ENCODE data around the gene SLC4A9. TPM values are rescaled to one million over a fixed set of nuclear protein-coding genes. Genes with fewer than 3 reads are reported as not detected.

The SLC4A9 gene
- total RNA-seq, 1 donor from 2014 or later: not detected

DNA sequence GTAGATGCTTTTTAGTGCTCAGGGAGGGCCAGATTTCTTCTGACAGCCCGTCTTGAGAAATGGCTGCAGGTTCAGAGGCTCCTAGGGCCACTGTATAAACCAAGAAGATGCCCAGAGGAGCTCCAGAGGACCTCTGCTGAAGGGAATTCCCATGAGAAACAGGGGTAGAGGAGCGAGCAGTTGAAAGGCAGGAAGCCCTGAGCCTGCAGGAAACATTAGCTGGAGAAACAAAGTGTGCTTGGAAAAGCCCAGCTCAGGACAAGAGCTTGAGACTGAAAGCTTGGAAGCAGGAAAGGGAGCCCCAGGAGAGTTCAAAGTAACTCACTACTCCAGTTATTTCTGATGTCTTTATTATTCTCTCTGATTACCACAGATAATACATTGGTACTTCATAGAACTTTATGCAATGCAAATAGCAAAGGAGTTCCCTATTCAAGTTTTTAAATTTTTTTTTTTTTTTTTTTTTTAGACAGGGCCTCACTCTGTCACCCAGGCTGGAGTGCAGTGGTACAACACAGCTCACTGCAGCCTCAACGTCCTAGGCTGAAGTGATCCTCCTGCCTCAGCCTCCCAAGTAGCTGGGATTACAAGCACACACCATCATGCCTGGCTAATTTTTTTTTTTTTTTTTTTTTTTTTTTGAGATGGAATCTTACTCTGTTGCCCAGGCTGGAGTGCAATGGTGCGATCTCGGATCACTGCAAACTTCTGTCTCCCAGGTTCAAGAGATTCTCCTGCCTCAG is 30.1 kb upstream of the SLC4A9 start:
- Mint-ChIP-seq H3K4me1 (no peaks in the 10 kb centered on the region), H3K27me3 (no peaks in the 10 kb centered on the region), H3K9me3 (no peaks in the 10 kb centered on the region), H3K4me3 (no peak overlapping the region), H3K36me3 (ENCODE audit: low read depth) (no peaks in the 10 kb centered on the region), H3K27ac (no peak overlapping the region)
- CTCF ChIA-PET: no interaction called here
- no peak for ATAC-seq (ENCODE audit: low read depth)
- DNase-seq: no peak
- intact Hi-C loops (cut with micrococcal nuclease): loop anchor here (5.0 kb wide), 1 partner anchor 1633 kb away; no protein-coding TSS in a partner anchor
- TF ChIP-seq, protein P1, sequence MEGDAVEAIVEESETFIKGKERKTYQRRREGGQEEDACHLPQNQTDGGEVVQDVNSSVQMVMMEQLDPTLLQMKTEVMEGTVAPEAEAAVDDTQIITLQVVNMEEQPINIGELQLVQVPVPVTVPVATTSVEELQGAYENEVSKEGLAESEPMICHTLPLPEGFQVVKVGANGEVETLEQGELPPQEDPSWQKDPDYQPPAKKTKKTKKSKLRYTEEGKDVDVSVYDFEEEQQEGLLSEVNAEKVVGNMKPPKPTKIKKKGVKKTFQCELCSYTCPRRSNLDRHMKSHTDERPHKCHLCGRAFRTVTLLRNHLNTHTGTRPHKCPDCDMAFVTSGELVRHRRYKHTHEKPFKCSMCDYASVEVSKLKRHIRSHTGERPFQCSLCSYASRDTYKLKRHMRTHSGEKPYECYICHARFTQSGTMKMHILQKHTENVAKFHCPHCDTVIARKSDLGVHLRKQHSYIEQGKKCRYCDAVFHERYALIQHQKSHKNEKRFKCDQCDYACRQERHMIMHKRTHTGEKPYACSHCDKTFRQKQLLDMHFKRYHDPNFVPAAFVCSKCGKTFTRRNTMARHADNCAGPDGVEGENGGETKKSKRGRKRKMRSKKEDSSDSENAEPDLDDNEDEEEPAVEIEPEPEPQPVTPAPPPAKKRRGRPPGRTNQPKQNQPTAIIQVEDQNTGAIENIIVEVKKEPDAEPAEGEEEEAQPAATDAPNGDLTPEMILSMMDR (IDR thresholded peaks at IDR 0.05): no peak
- POLR2A ChIA-PET: interaction anchor here (0.7 kb wide), 1 partner anchor 13 kb away, joined by 11 read pairs; no protein-coding TSS in a partner anchor

DNA sequence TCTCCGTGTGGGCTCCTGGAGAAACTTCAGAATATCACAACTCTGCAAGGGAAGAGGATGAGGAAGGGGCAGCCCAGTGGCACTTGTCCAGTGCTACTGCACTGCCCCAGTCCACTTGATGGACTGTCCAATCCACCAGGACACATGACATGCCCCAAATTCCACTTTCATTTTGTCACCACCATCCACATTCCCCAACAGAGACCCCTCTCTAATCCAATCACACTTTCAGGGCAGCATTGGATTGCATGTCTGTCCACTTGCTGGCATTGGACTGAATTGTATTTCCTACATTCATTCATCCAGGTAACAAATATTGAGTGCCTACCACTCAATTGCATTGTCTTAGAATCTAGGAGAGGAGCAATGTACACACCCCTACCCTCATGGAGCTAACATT is 28.4 kb upstream of the SLC4A9 start:
- ChIA-PET CTCF (interaction anchor here (0.9 kb wide), 1 partner anchor 20 kb away, joined by 4 read pairs; no protein-coding TSS in a partner anchor), POLR2A (no interaction called here)
- intact Hi-C loops (cut with micrococcal nuclease): no loop called here
- no peaks in the 10 kb centered on the region for H3K9me3 Mint-ChIP-seq
- H3K36me3 Mint-ChIP-seq (ENCODE audit: low read depth): no peaks in the 10 kb centered on the region
- no peaks in the 10 kb centered on the region for H3K27me3 Mint-ChIP-seq
- no peaks in the 10 kb centered on the region for H3K4me1 Mint-ChIP-seq
- ATAC-seq (ENCODE audit: low read depth): no peak
- H3K27ac Mint-ChIP-seq: no peak overlapping the region
- no peak overlapping the region for H3K4me3 Mint-ChIP-seq
- no peak for DNase-seq
- TF ChIP-seq, protein P1 (IDR thresholded peaks at IDR 0.05): no peak

DNA sequence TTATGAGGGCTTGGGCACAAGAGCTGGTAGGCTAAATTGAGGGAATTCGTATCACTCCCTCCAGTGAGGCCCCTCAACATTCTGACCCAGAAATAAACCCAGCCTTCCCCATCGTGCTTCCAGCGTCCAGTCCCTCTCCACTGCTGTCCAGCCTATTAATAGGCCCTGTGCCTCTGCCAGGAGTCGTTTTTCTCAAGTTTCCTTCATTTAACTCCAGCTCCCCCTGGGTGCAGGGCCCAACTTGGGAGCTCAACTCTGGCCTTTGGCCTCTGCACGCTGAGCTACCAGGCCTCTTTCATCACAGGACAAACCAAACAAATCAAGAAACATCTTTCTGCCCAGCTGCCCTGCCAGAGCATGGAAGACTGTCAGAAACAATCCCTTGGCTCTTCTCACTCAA is 23.6 kb upstream of the SLC4A9 start:
- H3K4me1 Mint-ChIP-seq: peaks cover 9% of the 10 kb centered on the region
- CTCF ChIA-PET: interaction anchor here (1.2 to 2.0 kb wide), 3 partner anchors 9 to 92 kb away, joined by 3 to 8 read pairs (median 5); no protein-coding TSS in a partner anchor
- H3K27ac Mint-ChIP-seq: no peak overlapping the region
- no peak overlapping the region for H3K4me3 Mint-ChIP-seq
- POLR2A ChIA-PET: no interaction called here
- no peaks in the 10 kb centered on the region for H3K9me3 Mint-ChIP-seq
- H3K36me3 Mint-ChIP-seq (ENCODE audit: low read depth): no peaks in the 10 kb centered on the region
- DNase-seq: no peak
- TF ChIP-seq, protein P1 (IDR thresholded peaks at IDR 0.05): no peak
- no peak for ATAC-seq (ENCODE audit: low read depth)
- no peaks in the 10 kb centered on the region for H3K27me3 Mint-ChIP-seq
- intact Hi-C loops (cut with micrococcal nuclease): no loop called here

DNA sequence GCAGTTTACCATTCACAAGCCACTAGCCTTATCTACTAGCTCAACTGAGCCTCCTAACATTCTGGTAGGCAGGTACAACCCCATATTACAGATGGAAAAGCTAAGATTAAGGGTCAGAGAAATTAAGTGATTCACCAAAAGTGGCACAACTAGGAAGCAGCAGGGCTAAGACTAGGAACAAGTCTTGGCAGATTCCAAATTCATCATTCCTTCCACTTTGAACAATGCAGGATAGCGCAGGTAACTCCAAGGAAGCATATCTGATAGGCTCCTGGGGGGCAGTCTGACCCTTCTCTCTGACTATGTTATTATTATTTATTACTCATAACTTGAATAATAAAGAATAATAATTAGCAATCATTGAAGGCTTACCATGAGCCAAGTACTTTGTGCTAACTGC is 22.1 kb upstream of the SLC4A9 start:
- TF ChIP-seq, protein P1 (IDR thresholded peaks at IDR 0.05): no peak
- H3K27me3 Mint-ChIP-seq: no peaks in the 10 kb centered on the region
- DNase-seq: no peak
- H3K9me3 Mint-ChIP-seq: no peaks in the 10 kb centered on the region
- ATAC-seq (ENCODE audit: low read depth): no peak
- no peak overlapping the region for H3K4me3 Mint-ChIP-seq
- H3K4me1 Mint-ChIP-seq: peaks cover 21% of the 10 kb centered on the region
- CTCF ChIA-PET: interaction anchor here (0.6 to 2.0 kb wide), 4 partner anchors 9 to 93 kb away, joined by 4 to 8 read pairs (median 4); partner anchors contain the start of gene HBEGF
- no peak overlapping the region for H3K27ac Mint-ChIP-seq
- intact Hi-C loops (cut with micrococcal nuclease): no loop called here
- H3K36me3 Mint-ChIP-seq (ENCODE audit: low read depth): no peaks in the 10 kb centered on the region
- POLR2A ChIA-PET: no interaction called here

DNA sequence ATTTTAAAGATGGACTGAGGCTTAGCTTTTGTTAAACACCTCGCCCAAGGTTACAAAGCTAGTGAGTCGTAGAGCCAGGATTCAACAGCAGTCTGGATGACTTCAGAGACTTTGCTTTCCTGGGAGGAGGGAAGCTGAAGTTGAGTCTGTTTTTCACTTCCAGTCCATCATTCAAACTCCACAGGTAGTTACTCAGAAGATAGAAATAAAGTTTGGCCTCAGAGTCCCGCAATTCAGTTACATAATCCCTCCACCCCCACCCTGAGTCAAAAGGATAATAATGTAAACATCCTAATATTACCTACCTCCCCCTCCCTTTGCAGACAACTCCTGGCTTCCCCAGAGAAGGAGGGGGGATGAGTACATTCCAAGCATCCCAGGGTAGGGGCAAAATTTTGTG is 21.7 kb upstream of the SLC4A9 start:
- peaks cover 25% of the 10 kb centered on the region for H3K4me1 Mint-ChIP-seq
- no peak overlapping the region for H3K4me3 Mint-ChIP-seq
- no peak for ATAC-seq (ENCODE audit: low read depth)
- no peaks in the 10 kb centered on the region for H3K9me3 Mint-ChIP-seq
- H3K27ac Mint-ChIP-seq: no peak overlapping the region
- no peaks in the 10 kb centered on the region for H3K27me3 Mint-ChIP-seq
- ChIA-PET POLR2A (no interaction called here), CTCF (no interaction called here)
- intact Hi-C loops (cut with micrococcal nuclease): no loop called here
- no peaks in the 10 kb centered on the region for H3K36me3 Mint-ChIP-seq (ENCODE audit: low read depth)
- DNase-seq: no peak
- TF ChIP-seq, protein P1 (IDR thresholded peaks at IDR 0.05): no peak

All from activated B cell treated with CpG ODN at 0.5 μM for 24 hours (primary cell).